ENCODE measurements around the gene PSD2.

GRCh38 chr5:139867109-139867508, 71.5 kb downstream of the PSD2 start:
- TF ChIP-seq, protein P1, sequence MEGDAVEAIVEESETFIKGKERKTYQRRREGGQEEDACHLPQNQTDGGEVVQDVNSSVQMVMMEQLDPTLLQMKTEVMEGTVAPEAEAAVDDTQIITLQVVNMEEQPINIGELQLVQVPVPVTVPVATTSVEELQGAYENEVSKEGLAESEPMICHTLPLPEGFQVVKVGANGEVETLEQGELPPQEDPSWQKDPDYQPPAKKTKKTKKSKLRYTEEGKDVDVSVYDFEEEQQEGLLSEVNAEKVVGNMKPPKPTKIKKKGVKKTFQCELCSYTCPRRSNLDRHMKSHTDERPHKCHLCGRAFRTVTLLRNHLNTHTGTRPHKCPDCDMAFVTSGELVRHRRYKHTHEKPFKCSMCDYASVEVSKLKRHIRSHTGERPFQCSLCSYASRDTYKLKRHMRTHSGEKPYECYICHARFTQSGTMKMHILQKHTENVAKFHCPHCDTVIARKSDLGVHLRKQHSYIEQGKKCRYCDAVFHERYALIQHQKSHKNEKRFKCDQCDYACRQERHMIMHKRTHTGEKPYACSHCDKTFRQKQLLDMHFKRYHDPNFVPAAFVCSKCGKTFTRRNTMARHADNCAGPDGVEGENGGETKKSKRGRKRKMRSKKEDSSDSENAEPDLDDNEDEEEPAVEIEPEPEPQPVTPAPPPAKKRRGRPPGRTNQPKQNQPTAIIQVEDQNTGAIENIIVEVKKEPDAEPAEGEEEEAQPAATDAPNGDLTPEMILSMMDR (IDR thresholded peaks at IDR 0.05) = no peak
- no peak for TF ChIP-seq POLR2AphosphoS5 (IDR thresholded peaks at IDR 0.05)
